ENCODE measurements around the gene CFAP90.

The CFAP90 gene

DNA sequence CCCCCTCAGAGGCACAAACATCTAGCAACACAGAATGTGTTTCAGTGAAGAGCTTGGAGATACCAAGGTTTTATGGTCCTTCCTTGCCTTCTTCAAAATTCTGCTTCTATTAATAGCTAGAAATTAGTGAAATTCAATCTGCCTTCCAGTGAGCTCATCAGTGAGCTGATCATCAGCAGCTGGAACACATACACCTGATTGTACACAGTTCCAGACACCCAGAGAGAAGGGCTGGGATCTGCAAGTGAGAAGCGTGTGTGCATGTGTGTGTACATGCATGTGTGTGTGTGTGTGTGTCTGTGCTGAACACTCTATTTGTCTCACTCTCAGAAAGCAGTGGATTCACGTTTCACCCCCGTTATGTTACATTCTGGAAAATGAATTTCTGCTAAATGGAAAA lies 28.5 kb downstream of the CFAP90 start:
- no peak for DNase-seq (ENCODE audit: low read depth in 2 of 2)

DNA sequence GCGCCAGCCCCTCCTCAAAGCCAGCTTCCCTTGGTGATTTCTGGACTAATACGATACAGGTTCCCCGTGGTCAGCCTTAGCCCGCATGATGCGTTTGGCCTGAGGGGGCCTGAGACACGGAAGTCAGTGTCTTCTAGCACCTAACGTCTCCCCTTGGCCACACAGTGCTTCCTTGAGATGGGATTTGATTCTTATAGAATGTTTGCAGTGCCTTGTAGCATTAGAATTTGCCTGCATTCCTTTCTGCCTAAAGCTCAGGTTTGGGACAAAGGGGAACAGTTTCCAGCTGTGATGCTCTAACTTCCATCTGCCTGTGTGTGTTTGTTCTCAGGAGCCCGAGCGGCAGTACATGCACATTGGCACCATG lies 34.4 kb downstream of the CFAP90 start:
- DNase-seq (ENCODE audit: low read depth in 2 of 2), result no peak

DNA sequence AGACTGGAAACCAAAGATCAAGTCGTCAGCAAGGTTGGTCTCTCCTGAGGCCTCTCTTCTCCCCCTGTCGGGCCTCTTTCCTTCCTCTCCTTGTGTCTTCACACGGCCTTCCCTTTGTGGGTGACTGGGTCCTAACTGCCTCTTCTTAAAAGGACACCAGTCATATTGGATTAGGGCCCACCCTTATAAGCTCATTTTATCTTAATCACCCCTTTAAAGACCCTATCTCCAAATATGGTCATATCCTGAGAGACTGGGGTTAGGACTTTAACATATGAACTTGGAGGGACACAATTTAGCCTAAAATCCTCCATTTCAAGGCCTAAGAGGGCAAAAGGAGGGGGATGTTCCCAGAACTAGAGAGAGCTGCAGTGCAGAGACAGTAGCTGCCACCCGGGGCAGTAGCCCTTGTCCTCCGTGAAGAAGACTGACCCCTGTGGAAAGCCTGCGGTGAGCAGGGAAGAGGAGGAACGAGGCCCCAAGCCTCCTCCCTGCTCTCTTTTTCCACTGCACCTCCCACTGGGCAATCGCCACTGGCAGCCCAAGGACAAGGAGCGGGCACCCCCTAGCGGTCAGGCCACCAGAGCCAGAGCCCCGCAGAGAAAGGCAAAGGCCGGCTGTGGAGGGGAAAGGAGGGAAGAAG lies 34.9 kb downstream of the CFAP90 start:
- peak; percentile 36 to 54 for DNase-seq (ENCODE audit: low read depth in 2 of 2)

DNA sequence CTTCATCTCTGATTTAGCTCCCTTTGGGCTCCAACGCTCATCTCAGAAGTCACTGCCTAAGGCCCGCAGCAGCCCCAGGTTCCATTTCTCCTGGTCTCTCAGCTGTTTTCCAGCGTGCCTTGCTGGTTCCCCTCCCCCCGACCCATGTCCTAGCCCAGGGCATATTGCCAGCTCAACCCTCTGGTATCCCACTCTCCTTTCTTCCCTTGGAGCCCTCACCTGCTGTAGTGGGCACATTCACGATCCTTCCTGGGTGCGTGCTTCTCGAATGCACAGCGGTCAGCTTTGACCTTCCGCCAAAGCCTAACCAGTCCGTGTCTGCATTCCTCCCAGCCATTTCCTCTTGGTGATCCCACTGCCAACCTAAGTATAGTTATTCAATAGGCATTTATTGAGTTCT lies 36.1 kb downstream of the CFAP90 start:
- DNase-seq (ENCODE audit: low read depth in 2 of 2), result no peak

DNA sequence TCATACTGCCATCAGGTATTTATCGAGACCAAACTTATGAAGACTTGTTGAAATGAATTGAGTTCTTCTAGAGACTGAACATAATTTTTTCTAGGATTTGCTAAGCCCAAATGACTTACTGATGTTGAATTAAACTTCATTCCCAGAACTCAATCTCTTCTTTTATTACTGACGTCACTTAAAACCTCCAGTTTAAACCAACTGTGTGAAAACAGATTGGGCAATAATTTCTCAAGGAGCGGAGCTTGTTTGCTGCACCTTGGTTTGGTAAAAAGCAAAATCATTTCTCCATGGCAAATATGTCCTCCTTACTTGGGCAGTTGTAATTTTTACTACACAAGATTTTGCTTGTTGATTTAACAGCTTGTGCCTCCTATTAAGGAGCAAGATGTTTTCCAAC lies 37.4 kb downstream of the CFAP90 start:
- no peak for DNase-seq (ENCODE audit: low read depth in 2 of 2)

DNA sequence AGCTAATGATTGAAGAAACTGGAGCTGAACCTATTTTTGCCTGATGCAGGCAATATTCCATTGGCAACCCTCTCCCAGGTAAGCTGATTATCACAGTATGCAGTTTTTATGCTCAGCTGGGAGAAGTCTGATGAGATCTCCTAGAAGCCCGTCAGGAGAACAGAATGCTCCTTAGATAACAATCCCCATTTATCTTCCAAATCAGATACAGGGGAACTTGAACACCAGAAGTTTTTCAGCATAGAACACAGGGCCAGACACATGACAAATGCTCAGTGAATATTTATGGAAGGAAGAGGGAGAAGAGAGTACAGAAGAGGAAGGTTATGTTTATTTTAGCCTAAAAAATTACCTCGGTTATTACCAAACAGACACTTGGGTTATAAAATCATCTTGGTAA lies 37.9 kb downstream of the CFAP90 start:
- no peak for DNase-seq (ENCODE audit: low read depth in 2 of 2)

DNA sequence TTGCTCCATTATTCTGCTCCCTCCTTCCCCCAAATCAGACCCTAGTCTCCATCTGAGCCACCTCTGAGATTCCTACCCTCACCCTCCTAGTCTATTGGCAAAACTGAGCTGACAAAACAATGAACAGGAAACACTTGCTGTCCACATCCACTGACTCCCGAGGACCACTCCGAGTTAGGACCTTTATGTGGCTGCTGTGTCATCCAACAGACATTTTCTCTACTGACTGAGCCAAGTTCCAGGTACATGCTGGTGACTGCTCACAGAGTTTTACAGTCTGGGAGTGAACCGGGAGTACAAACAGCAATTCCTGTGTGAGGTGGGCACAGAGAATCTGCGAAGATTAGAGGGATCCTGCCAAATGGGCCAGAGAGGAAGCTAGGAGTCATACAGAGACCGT lies 39.2 kb downstream of the CFAP90 start:
- DNase-seq (ENCODE audit: low read depth in 2 of 2), result no peak

DNA sequence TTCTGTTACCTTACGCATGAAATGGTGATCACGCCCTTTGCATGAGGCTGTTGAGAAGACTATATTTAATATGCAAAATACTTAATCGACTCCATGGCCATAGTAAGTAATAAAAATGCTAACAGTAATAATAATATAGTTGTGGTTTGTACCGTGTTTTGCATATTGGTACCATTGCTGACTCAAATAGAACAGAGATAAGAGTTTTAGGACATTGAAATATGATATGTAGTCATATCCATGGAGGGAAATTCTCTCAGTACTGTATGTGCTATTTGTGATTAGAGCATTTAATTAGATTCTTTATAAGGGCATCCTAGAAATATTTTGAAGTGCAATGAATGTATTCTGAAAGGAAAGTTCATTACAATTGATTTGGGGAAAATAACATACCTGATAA lies 41.9 kb downstream of the CFAP90 start:
- no peak for DNase-seq (ENCODE audit: low read depth in 2 of 2)

DNA sequence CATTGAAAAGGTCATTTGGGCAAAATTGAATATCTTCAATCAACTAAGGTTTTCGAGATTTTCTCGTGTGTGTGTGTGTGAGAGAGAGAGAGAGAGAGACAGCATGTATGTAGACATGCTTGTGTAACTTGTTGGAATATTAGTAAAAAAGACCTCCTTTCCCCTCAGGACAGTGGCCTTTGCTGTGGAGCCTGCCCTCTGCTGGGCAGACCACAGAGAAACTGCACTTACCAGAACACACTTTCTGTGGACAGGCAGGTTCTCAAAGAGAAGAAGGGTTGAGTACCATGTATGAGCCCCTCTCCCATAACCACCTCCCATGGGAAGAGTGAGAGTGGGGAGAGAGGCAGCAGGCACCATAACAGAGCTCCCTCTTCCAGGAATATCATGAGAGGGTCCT lies 45.6 kb downstream of the CFAP90 start:
- DNase-seq (ENCODE audit: low read depth in 2 of 2), result no peak

DNA sequence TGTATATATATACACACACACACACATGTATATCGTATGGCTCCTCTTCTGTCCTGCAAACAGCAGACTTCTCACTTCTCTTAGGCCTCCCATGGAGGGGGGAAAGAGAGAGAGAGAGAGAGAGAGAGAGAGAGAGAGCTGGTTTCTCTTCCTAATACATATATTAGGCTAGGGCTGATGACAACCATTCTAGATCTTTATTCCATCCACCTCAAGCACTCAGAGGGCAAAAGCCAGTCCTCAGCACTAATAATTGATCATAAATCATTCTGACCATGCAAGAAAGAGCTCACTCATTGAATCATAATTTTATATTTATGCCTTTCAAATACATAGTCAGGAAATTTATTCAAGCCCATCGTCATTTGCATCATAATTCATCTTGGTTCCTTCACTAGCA lies 47.0 kb downstream of the CFAP90 start:
- DNase-seq (ENCODE audit: low read depth in 2 of 2), result no peak

DNA sequence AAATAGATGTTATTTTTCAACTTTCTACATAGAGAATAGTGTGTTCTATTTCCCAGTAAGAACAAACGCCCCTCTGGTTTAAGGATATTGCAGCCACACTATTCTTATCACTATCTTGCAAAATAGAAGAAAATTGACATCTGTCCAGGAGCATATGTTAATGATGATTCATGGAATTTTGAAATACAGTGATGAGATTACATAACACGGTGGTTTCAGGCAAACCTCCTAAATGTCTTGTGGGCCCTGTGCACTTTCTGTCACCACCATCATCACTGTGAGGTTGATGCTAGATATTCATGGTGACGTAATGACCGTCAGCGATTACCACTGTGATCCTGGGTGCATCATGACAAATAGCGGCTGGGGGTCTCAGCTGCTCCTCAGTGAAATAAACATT lies 48.1 kb downstream of the CFAP90 start:
- DNase-seq (ENCODE audit: low read depth in 2 of 2), result no peak

DNA sequence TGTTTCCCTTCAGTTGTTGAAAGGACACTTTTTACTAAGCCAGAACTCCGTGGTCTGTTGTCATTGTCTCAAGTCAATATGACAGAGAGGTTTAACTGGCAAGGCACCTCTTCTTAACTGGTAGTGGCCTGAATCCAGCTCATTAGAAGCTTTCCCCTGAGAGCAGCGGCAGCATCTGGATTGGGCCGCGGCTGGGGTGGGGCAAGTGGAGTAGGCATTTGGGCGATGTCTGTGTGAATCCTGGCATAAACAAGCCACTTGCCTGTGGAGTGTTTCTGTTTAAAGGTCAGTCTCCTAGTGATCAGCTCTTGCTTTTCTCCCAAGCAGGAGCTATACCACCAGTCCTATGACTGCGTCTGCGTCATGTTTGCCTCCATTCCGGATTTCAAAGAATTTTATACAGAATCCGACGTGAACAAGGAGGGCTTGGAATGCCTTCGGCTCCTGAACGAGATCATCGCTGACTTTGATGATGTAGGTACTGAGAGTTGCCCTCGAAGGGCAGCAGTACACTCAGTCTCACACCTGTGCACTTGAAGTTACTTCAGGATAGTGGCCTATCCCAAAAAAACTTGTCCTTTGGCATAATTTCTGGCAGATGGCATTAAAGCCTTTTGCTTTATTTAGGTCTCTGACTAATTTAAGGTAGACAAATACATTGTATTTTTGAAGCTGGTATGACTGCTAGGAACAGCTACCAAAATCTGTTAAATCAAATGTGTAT lies 48.9 kb downstream of the CFAP90 start:
- no peak for DNase-seq (ENCODE audit: low read depth in 2 of 2)

DNA sequence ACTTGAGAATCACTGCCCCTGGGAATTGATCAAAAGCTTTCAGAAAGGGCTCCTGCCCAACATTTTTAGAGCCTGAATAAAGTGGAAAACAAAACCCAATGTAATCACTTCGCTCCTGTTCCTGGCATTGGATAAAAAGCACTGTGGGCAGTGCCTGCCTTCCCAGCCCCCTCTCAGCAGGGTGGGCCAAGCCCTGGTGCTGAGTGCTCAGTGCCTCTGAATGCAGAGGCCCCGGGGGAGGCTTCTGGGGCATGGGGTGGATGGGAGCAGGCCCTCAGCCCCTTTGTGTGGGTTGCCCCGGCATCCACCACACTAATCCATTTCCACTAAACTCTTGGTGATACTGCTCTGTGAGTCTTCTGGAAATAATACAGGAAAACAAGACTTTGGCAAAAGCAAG lies 55.6 kb downstream of the CFAP90 start:
- no peak for DNase-seq (ENCODE audit: low read depth in 2 of 2)

DNA sequence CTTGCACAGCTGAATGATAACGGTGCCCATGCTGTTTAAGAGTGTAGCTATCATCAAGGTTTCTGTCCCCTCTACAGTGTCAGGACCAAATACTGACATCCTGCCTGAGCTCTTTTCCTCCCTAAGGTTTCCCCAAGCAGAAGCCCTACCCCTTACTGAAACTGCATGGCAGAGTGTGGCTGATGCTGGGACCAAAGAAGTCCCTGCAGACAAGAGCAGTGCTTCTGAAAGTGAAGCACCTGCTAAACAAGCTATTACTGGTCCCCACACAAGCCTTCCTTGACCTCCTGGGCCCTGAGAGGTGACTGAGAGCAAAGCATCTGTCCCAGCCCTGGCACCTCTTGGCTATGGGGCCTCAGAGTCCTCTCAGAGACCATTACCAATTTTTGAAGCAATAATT lies 56.1 kb downstream of the CFAP90 start:
- no peak for DNase-seq (ENCODE audit: low read depth in 2 of 2)

DNA sequence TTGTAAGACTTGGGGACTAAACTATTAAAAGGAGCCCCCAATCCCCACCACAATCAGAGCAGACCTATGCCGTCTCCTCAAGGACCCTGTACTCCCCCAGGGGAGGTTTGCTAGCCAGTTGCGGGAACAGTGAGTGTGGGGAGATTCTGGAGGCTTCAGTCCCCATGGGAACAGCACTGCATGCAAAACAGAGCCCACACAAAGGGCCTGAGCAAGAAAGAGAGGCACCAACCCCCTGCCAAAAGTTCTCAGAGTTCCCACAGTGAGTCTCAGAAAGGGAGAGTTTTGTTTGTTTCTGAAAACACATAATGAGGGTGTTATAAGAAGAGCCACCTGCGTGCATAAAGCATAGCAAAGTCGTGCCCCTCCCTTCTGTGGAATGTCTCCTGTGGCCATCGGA lies 56.6 kb downstream of the CFAP90 start:
- DNase-seq (ENCODE audit: low read depth in 2 of 2), result no peak

DNA sequence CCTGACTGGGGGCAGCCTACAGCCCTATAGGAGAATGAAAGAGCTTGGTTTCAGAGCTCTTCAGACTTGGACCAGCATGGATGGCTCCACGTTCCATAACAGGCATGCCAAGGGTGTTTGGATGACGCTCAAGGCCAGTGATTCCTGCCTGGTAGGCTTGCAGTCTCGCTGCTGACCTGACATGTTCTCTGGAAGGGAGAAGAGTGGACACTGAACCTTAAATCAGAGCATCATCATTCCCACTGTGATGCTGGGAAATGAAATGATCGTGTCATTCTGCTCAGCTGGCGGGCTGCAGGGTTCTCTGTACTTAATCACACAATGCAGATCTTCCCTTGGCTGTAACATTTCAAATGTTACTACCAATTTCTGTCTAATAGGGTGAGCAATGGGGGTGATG lies 57.0 kb downstream of the CFAP90 start:
- no peak for DNase-seq (ENCODE audit: low read depth in 2 of 2)

DNA sequence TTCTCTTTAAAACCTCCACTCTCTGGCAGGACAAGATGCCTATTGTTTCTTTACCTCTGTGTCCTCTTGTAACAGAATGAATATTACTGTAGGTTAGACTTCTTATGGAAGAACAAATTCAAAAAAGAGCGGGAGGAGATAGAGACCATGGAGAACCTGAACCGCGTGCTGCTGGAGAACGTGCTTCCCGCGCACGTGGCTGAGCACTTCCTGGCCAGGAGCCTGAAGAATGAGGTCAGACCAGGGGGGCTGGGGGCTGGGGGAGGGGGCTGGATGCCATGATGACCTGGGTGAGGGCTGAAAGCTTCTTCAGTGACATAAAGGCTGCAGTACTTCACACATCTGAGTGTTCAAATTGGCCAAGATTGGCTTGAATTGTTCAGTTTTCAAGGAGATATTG lies 61.4 kb downstream of the CFAP90 start:
- no peak for DNase-seq (ENCODE audit: low read depth in 2 of 2)

DNA sequence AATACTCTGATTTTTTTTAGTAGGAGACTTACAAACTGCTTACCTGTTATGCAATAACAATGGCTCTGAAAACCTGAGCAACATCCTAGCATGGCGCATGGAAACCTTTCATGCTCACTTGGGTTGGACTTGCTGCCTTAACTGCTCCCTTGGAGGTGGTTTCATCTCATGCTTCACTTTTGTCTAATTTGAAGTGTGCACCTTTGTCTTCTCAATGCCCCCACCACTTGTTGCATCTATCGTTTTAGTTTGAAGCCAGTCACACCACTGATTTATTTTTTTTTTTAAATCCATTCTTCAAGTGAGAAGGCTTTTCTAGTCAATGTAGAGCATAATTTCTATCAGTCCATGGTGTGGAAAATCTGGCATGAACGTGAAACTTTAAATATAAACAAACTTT lies 63.2 kb downstream of the CFAP90 start:
- no peak for DNase-seq (ENCODE audit: low read depth in 2 of 2)

DNA sequence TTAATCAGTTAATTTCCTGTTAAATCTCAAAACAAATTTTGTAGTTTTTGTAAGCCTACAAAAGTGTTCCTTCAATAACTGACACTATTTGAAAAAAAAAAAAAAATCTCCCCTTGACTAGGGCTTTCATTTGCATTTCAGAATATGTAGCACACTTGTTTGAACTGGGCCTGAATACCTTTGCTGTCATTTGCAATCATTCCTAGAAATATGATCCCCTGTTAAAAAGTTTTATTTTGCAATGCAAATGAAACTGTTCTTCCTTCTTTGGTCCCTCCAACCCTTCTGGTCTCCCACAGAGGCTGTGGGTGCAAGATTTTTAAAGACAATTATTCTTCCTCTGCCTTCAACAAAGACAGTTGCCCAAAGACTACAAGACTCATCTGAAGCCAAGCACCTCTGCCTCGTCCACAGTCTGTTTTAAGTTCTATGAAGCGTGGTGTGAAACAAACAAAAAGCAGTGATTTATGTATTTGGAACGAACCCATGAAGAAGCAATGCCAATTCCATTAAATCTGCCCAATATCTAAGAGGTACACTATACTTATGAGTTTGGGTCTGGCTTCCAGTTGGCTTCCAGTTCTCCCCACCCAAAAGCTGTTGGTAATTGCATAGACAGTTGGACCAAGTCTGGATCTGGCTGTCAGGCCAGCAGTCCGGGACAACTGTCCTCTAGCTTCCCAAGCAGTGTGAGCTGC lies 66.1 kb downstream of the CFAP90 start:
- no peak for DNase-seq (ENCODE audit: low read depth in 2 of 2)

DNA sequence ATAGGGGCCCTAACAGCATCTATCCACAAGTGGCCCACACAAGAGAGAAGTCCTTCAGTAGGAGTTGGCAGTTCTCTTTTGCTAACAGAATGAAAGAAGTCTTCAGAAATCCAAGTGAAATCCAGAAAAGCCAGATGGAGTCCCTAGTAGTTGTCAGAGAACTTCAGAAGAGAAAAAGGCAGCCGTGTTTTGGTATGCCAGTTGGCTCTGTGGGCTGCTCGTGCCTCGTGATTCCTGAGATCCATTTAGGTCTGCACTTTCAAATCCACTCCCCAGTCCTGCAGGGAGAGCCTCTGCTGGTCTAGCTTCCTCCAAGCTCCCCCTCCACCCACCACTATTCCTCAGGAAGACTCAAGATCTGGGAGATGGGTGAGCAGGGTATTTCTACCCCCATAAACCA lies 69.0 kb downstream of the CFAP90 start:
- no peak for DNase-seq (ENCODE audit: low read depth in 2 of 2)
